GM12801 (cell line): ENCODE data around the gene EFNA5.

Experiments used
- CTCF ChIP-seq: IDR thresholded peaks from one replicate; pipeline ENCODE4 v1.5.1; 2011; ENCODE audit warnings: control low read depth; ENCODE audit not compliant: insufficient read length; ENCODE audit errors: extremely low read depth

Gene EFNA5

GRCh38 chr5:107487056-107487542, 183.6 kb downstream of the EFNA5 start:
- TF ChIP-seq CTCF, result no peak

DNA sequence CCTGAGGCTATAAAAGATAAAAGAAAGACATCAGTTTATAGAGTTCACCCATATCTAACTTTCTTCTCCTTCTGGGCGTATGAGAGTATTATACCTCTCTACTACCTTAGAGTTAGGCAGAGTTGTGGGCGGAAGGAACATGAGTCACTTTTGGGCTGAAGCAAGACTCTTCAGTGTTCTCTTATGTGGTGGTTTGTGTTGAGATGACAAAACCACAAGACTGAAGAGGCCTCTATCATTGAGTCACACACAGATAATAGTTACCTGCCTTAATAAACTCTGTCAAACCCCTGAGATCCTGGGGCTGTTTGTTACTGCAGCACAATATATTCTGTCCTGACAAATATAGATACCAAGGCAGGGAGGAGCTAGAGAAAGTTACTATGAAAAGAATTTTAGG, 184.2 kb downstream of the EFNA5 start:
- TF ChIP-seq CTCF, result no peak

- no peak for TF ChIP-seq CTCF
Measured at GRCh38 chr5:107485184-107485583, 185.6 kb downstream of the EFNA5 start.

GRCh38 chr5:107484281-107484680, 186.5 kb downstream of the EFNA5 start:
- TF ChIP-seq CTCF, result no peak

- no peak for TF ChIP-seq CTCF
Measured at GRCh38 chr5:107483231-107484024, 187.3 kb downstream of the EFNA5 start.

DNA sequence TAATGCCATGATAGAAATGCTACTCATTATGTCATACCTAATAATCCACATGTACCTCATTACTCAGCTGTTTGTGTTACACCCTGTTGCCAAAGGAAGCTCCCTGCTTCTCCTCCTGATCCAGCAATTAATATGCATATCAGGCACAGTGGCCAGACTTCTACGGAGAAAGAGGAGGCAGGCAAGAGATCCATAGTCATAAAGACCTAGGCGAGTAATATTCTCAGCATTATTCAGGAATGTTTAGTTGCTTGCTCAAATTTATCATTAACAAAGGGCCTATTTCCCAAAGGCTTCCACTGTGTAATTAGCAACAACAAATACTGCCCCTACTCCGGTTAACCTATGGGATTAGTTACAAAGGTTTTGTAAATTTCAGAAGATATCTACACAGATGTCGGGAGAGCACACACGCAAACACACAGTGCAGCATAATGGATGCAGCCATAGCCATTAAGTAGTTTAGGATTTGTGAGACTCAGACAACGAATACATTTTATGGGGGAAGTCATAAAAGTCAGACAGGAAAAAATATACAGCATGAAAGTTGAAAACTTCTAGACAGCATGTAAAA, 192.6 kb downstream of the EFNA5 start:
- no peak for TF ChIP-seq CTCF

GRCh38 chr5:107477492-107477891, 193.2 kb downstream of the EFNA5 start:
- no peak for TF ChIP-seq CTCF
